Jurkat, Clone E6-1 (cell line): ENCODE data around the gene VAC14.

Experiments used
- DNase-seq: peaks from one replicate; pipeline ENCODE4 v3.0.0-alpha.2; 2011; ENCODE audit warnings: low read depth, low spot score
- H3K4me3 ChIP-seq: 2 replicates; pipeline ENCODE4 v1.5.1; 2011; ENCODE audit warnings: mild to moderate bottlenecking, low read length, control low read depth, moderate library complexity

Gene VAC14

DNA sequence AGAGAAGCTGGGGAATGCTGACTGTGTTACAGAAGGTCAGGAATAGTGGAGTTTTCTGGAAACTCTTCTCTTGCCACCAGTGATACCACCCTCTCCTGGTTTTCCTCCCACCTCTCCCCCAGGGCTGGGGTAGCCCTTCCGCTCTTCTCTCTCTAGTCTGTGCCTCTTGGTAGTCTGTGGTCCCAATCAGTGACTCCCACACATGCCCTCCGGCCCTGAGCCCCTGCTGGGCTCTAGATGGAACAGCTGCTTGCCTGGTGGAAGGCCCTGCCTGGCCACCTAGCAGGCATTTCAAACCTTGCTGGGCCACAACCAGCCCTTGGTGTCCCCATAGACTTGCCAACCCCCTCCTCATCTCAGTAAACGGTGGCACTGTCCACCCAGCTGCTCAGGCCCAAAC, 99.9 kb downstream of the VAC14 start:
- DNase-seq: no peak
- H3K4me3 ChIP-seq: no peak overlapping the region

- DNase-seq: no peak
- H3K4me3 ChIP-seq: no peak overlapping the region
These were observed 100.6 kb downstream of the VAC14 start for GRCh38 chr16:70700101-70701020.

DNA sequence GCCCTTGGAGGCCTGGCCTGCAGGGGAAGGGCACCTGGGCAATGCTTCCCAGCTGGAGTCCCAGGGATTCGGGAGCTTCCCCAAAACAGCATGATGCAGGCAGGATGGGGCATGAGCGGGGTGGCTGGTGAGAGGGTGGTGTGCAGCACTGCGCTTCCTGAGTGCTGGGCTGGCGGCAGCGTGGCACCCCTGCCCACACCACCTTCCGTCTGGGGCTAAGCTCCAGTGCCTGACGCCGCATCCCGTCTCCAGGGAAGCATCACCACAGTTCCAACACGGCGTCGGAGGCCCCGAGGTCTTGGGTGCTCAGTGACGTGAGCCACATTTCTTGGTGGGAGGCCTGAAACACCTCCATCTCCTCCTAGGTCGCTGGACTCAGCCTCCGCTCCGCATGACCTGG, 101.3 kb downstream of the VAC14 start:
- DNase-seq: no peak
- no peak overlapping the region for H3K4me3 ChIP-seq

DNA sequence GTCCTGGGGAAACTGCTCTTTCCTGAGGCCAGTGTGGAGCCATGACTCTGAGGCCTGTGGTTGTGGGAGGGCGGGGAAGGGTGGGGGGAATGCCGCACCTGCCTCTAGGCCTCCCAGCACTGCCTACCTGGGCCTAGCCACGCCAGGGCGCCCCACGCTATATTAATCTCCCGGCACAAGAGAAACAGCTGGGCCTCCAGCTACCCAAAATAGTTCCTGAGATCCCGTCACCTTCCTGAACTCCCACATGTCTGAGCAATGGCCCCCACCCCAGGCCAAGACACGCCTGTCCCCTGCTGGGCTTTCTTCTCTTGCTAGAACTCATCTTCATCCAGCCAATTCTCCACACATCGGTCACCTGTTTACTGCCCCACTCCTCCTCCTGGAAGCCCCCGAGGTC, 102.1 kb downstream of the VAC14 start:
- no peak for DNase-seq
- no peak overlapping the region for H3K4me3 ChIP-seq

DNA sequence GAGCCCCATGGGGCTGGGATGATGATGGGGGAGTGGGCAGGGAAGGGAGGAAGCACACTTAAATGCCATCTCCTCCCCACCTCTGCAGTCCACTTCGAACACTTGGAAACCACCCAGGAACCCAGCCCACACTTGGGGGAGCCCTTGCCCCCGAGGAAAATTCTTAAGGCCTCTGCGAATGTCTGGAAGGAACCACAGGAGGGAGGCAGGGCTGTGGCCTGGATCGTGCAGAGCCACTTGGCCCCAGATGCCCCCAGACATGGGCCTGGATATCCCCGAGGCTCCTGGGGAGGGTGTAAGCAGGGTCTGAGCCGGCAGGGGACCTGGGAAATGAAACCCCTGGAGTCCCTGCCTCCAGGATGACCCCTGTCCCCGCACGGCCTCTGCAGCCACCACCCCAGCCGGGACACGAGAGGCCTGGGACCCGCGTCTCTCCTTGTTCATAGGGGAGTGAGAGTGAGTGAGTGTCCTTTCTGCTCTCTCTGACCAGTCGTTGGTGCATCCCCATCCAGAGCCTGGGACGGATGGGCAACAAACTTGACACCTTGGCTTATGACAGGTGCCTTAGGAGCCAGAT, 103.3 kb downstream of the VAC14 start:
- no peak overlapping the region for H3K4me3 ChIP-seq

GRCh38 chr16:70696952-70697593, 103.9 kb downstream of the VAC14 start:
- DNase-seq: peak; percentile 78
- no peak overlapping the region for H3K4me3 ChIP-seq

More for the DNA sequence above, 103.3 kb downstream of the VAC14 start:
- DNase-seq: no peak

DNA sequence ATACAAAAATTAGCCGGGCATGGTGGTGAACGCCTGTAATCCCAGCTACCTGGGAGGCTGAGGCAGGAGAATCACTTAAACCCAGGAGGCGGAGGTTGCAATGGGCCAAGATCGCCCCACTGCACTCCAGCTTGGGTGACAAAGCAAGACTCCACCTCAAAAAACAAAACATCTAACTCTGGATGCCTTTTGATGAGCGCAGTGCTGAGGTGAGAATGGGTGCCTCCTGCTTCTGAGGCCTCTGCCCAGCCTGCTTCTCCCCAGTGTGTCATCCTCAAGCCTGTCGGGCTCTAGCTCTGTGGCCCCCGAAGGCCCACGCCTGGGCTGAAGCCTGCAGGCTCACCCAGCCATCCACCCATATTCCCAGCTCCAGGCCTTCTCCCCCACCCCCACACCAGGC, 104.6 kb downstream of the VAC14 start:
- no peak for DNase-seq
- no peak overlapping the region for H3K4me3 ChIP-seq

GRCh38 chr16:70695331-70696070, 105.5 kb downstream of the VAC14 start:
- DNase-seq: peak; percentile 82
- H3K4me3 ChIP-seq: peak overlapping the region; percentile 37

- DNase-seq: no peak
- no peak overlapping the region for H3K4me3 ChIP-seq
These were observed 106.1 kb downstream of the VAC14 start for GRCh38 chr16:70694868-70695218.

GRCh38 chr16:70694088-70694867, 106.7 kb downstream of the VAC14 start:
- DNase-seq: no peak
- H3K4me3 ChIP-seq: no peak overlapping the region

GRCh38 chr16:70692873-70693671, 107.9 kb downstream of the VAC14 start:
- no peak overlapping the region for H3K4me3 ChIP-seq
- peak; percentile 82 for DNase-seq

- no peak overlapping the region for H3K4me3 ChIP-seq
- DNase-seq: no peak
These were observed 108.7 kb downstream of the VAC14 start for GRCh38 chr16:70692130-70692872.

GRCh38 chr16:70691223-70692129, 109.5 kb downstream of the VAC14 start:
- no peak overlapping the region for H3K4me3 ChIP-seq
- no peak for DNase-seq

GRCh38 chr16:70689970-70690891, 110.7 kb downstream of the VAC14 start:
- H3K4me3 ChIP-seq: no peak overlapping the region
- no peak for DNase-seq
